ENCODE measurements around the gene HMG20B.
A peak's percentile ranks its signal among the peaks of the same experiment; 100 is the strongest.

- TF ChIP-seq CTCF (IDR thresholded peaks at IDR 0.05) (peak in 1 of 6 experiments; percentile 1), POLR2A (IDR thresholded peaks at IDR 0.05) (no peak)
These were observed 24.9 kb upstream of the HMG20B start for GRCh38 chr19:3547767-3548282.
